ENCODE data around the gene ALK.

ALK gene

GRCh38 chr2:29611850-29612249 lies 309.5 kb downstream of the ALK start:
- DNase-seq (ENCODE audit: low read depth in 2 of 2) = no peak

- no peak for DNase-seq (ENCODE audit: low read depth in 2 of 2)
These were observed 310.1 kb downstream of the ALK start for GRCh38 chr2:29611261-29611660.

- DNase-seq (ENCODE audit: low read depth in 2 of 2) = no peak
These were observed 310.8 kb downstream of the ALK start for GRCh38 chr2:29610569-29610968.

- no peak for DNase-seq (ENCODE audit: low read depth in 2 of 2)
These were observed 314.4 kb downstream of the ALK start for GRCh38 chr2:29607038-29607420.

- no peak for DNase-seq (ENCODE audit: low read depth in 2 of 2)
These were observed 315.0 kb downstream of the ALK start for GRCh38 chr2:29606104-29607037.

GRCh38 chr2:29603341-29603740 lies 318.0 kb downstream of the ALK start:
- no peak for DNase-seq (ENCODE audit: low read depth in 2 of 2)

GRCh38 chr2:29601872-29602271 lies 319.5 kb downstream of the ALK start:
- no peak for DNase-seq (ENCODE audit: low read depth in 2 of 2)

- no peak for DNase-seq (ENCODE audit: low read depth in 2 of 2)
These were observed 320.1 kb downstream of the ALK start for GRCh38 chr2:29601321-29601720.

- DNase-seq (ENCODE audit: low read depth in 2 of 2) = no peak
These were observed 321.4 kb downstream of the ALK start for GRCh38 chr2:29599946-29600345.

GRCh38 chr2:29598978-29599377 lies 322.4 kb downstream of the ALK start:
- DNase-seq (ENCODE audit: low read depth in 2 of 2) = no peak

GRCh38 chr2:29597035-29597434 lies 324.4 kb downstream of the ALK start:
- DNase-seq (ENCODE audit: low read depth in 2 of 2) = no peak

GRCh38 chr2:29596584-29596983 lies 324.8 kb downstream of the ALK start:
- DNase-seq (ENCODE audit: low read depth in 2 of 2) = no peak

GRCh38 chr2:29591600-29591999 lies 329.8 kb downstream of the ALK start:
- no peak for DNase-seq (ENCODE audit: low read depth in 2 of 2)

GRCh38 chr2:29590211-29590610 lies 331.2 kb downstream of the ALK start:
- DNase-seq (ENCODE audit: low read depth in 2 of 2) = no peak

- no peak for DNase-seq (ENCODE audit: low read depth in 2 of 2)
These were observed 331.8 kb downstream of the ALK start for GRCh38 chr2:29589440-29590103.

GRCh38 chr2:29587402-29588190 lies 333.8 kb downstream of the ALK start:
- DNase-seq (ENCODE audit: low read depth in 2 of 2) = no peak

- DNase-seq (ENCODE audit: low read depth in 2 of 2) = no peak
These were observed 334.5 kb downstream of the ALK start for GRCh38 chr2:29586919-29587318.

- DNase-seq (ENCODE audit: low read depth in 2 of 2) = no peak
These were observed 337.7 kb downstream of the ALK start for GRCh38 chr2:29583548-29584156.

- DNase-seq (ENCODE audit: low read depth in 2 of 2) = no peak
These were observed 338.3 kb downstream of the ALK start for GRCh38 chr2:29583104-29583503.

GRCh38 chr2:29582062-29582461 lies 339.3 kb downstream of the ALK start:
- DNase-seq (ENCODE audit: low read depth in 2 of 2) = no peak

GRCh38 chr2:29580223-29580622 lies 341.2 kb downstream of the ALK start:
- DNase-seq (ENCODE audit: low read depth in 2 of 2) = no peak

Data from stimulated activated CD4-positive, alpha-beta T cell treated with anti-CD3 and anti-CD28 coated beads, Interleukin-12 subunit alpha, Interleukin-12 subunit beta, amount 100 ng/mL, for 24 hours (primary cell).